T47D (cell line): ENCODE data around the gene CYP27B1.

Experiments
- DNase-seq, 2 experiments: peaks; one replicate each; pipeline versions ENCODE4 v3.0.0 to v3.0.0-alpha.2; 2011 to 2012; ENCODE audit warnings: low read depth in 1 of 2, low spot score in 1 of 2
- JUND ChIP-seq: IDR thresholded peaks from 2 replicates; pipeline ENCODE4 v1.6.1; 2012; ENCODE audit warnings: low read depth
- in situ Hi-C: cut with HindIII; loops from 2 replicates; pipeline ENCODE4 v1.10.0; 2016; ENCODE audit warnings: low sequenced_read_pairs, low pct_unique_long_range_greater_than_20kb

The CYP27B1 gene

GRCh38 chr12:57766464-57767304 lies at the start of gene CYP27B1:
Gene CYP27B1, minus strand, starts transcription at chr12:57767078. Its CDS starts 37 bp downstream, at chr12:57767041.
- DNase-seq: peak in 1 of 2 experiments; percentile 72
- in situ Hi-C loops: no loop called here
- TF ChIP-seq JUND: no peak

- DNase-seq: peak in 1 of 2 experiments; percentile 41
- in situ Hi-C loops: no loop called here
- TF ChIP-seq JUND: no peak
Measured at GRCh38 chr12:57816001-57816854, 49.4 kb upstream of the CYP27B1 start.

- DNase-seq: peak in 1 of 2 experiments; percentile 45
- in situ Hi-C loops: no loop called here
- no peak for TF ChIP-seq JUND
Measured at GRCh38 chr12:57815177-57816000, 48.5 kb upstream of the CYP27B1 start.

GRCh38 chr12:57813971-57814772 lies 47.3 kb upstream of the CYP27B1 start:
- in situ Hi-C loops: no loop called here
- TF ChIP-seq JUND: no peak
- DNase-seq: no peak

- no peak for DNase-seq
- in situ Hi-C loops: no loop called here
- no peak for TF ChIP-seq JUND
Measured at GRCh38 chr12:57813111-57813970, 46.5 kb upstream of the CYP27B1 start.

- no peak for TF ChIP-seq JUND
- DNase-seq: no peak
- in situ Hi-C loops: no loop called here
Measured at GRCh38 chr12:57811028-57811755, 44.3 kb upstream of the CYP27B1 start.

GRCh38 chr12:57810450-57810849 lies 43.6 kb upstream of the CYP27B1 start:
- TF ChIP-seq JUND: no peak
- in situ Hi-C loops: no loop called here
- no peak for DNase-seq

GRCh38 chr12:57809425-57809824 lies 42.5 kb upstream of the CYP27B1 start:
- TF ChIP-seq JUND: no peak
- no peak for DNase-seq
- in situ Hi-C loops: no loop called here

GRCh38 chr12:57808351-57808750 lies 41.5 kb upstream of the CYP27B1 start:
- TF ChIP-seq JUND: no peak
- in situ Hi-C loops: no loop called here
- no peak for DNase-seq

- in situ Hi-C loops: no loop called here
- no peak for TF ChIP-seq JUND
- no peak for DNase-seq
Measured at GRCh38 chr12:57807285-57807684, 40.4 kb upstream of the CYP27B1 start.
